Measurements from ENCODE around the gene GPR180. TPM values are rescaled to one million over a fixed set of nuclear protein-coding genes. Genes with fewer than 3 reads are reported as not detected.
"Not testable (repeated sequence)": the region's sequence is repeated elsewhere in the genome, so short reads cannot be mapped to it uniquely, and the experiment has no call there.

Gene GPR180
- total RNA-seq, 1 experiment from 2014 or later = 8.3 TPM

- DNase-seq (ENCODE audit: low spot score) = no peak
- peaks cover 5% of the 10 kb centered on the region for H3K36me3 ChIP-seq (ENCODE audit: insufficient read depth, low read length, poor library complexity, severe bottlenecking)
- BruUV-seq (replicated peaks) = no TSS peak
- intact Hi-C loops (cut with micrococcal nuclease; ENCODE audit: unreplicated experiment) = no loop called here
- ChIA-PET POLR2A (ENCODE audit: low non-redundant PET) (no interaction called here), CTCF (no interaction called here)
- no peak overlapping the region for H3K27ac ChIP-seq (ENCODE audit: low read depth, low read length, poor library complexity, severe bottlenecking)
- H3K27me3 ChIP-seq (replicated peaks; ENCODE audit: insufficient read depth, low read depth, low read length, poor library complexity) = no peaks in the 10 kb centered on the region
- H3K4me1 ChIP-seq (ENCODE audit: insufficient read depth, low read length, poor library complexity, severe bottlenecking) = no peaks in the 10 kb centered on the region
- H3K9me3 ChIP-seq (ENCODE audit: low read depth, low read length, poor library complexity, severe bottlenecking) = no peaks in the 10 kb centered on the region
- no peak overlapping the region for H3K4me3 ChIP-seq (ENCODE audit: low read depth, low read length, poor library complexity, severe bottlenecking)
- no peak for TF ChIP-seq EZH2 (IDR thresholded peaks at IDR 0.05; ENCODE audit: borderline replicate concordance, low read depth, low read length, poor library complexity, severe bottlenecking)
- TF ChIP-seq CTCF (conservative IDR thresholded peaks at IDR 0.05; ENCODE audit: low read depth, low read length) = no peak
These were observed 30.7 kb downstream of the GPR180 start for GRCh38 chr13:94632226-94632980.

- H3K4me3 ChIP-seq (ENCODE audit: low read depth, low read length, poor library complexity, severe bottlenecking); H3K9me3 ChIP-seq (ENCODE audit: low read depth, low read length, poor library complexity, severe bottlenecking); CTCF ChIA-PET; intact Hi-C loops (cut with micrococcal nuclease; ENCODE audit: unreplicated experiment); H3K27me3 ChIP-seq (replicated peaks; ENCODE audit: insufficient read depth, low read depth, low read length, poor library complexity); H3K27ac ChIP-seq (ENCODE audit: low read depth, low read length, poor library complexity, severe bottlenecking); BruUV-seq (replicated peaks); POLR2A ChIA-PET (ENCODE audit: low non-redundant PET); DNase-seq (ENCODE audit: low spot score); H3K4me1 ChIP-seq (ENCODE audit: insufficient read depth, low read length, poor library complexity, severe bottlenecking); H3K36me3 ChIP-seq (ENCODE audit: insufficient read depth, low read length, poor library complexity, severe bottlenecking): not testable (repeated sequence)
These were observed 34.4 kb downstream of the GPR180 start for GRCh38 chr13:94636096-94636495.

GRCh38 chr13:94636942-94637578 is 35.4 kb downstream of the GPR180 start:
- peaks cover 4% of the 10 kb centered on the region for H3K36me3 ChIP-seq (ENCODE audit: insufficient read depth, low read length, poor library complexity, severe bottlenecking)
- DNase-seq (ENCODE audit: low spot score) = no peak
- H3K4me3 ChIP-seq (ENCODE audit: low read depth, low read length, poor library complexity, severe bottlenecking) = no peak overlapping the region
- no peak overlapping the region for H3K27ac ChIP-seq (ENCODE audit: low read depth, low read length, poor library complexity, severe bottlenecking)
- CTCF ChIA-PET = no interaction called here
- no peaks in the 10 kb centered on the region for H3K9me3 ChIP-seq (ENCODE audit: low read depth, low read length, poor library complexity, severe bottlenecking)
- BruUV-seq (replicated peaks) = no TSS peak
- no peak for TF ChIP-seq CTCF (conservative IDR thresholded peaks at IDR 0.05; ENCODE audit: low read depth, low read length)
- TF ChIP-seq EZH2 (IDR thresholded peaks at IDR 0.05; ENCODE audit: borderline replicate concordance, low read depth, low read length, poor library complexity, severe bottlenecking) = no peak
- intact Hi-C loops (cut with micrococcal nuclease; ENCODE audit: unreplicated experiment) = no loop called here
- POLR2A ChIA-PET (ENCODE audit: low non-redundant PET) = no interaction called here
- H3K27me3 ChIP-seq (replicated peaks; ENCODE audit: insufficient read depth, low read depth, low read length, poor library complexity) = no peaks in the 10 kb centered on the region
- peaks cover 18% of the 10 kb centered on the region for H3K4me1 ChIP-seq (ENCODE audit: insufficient read depth, low read length, poor library complexity, severe bottlenecking)

GRCh38 chr13:94637677-94638076 is 36.0 kb downstream of the GPR180 start:
- H3K27ac ChIP-seq (ENCODE audit: low read depth, low read length, poor library complexity, severe bottlenecking); CTCF ChIA-PET; BruUV-seq (replicated peaks); H3K36me3 ChIP-seq (ENCODE audit: insufficient read depth, low read length, poor library complexity, severe bottlenecking); POLR2A ChIA-PET (ENCODE audit: low non-redundant PET); H3K9me3 ChIP-seq (ENCODE audit: low read depth, low read length, poor library complexity, severe bottlenecking); H3K4me3 ChIP-seq (ENCODE audit: low read depth, low read length, poor library complexity, severe bottlenecking); DNase-seq (ENCODE audit: low spot score); H3K27me3 ChIP-seq (replicated peaks; ENCODE audit: insufficient read depth, low read depth, low read length, poor library complexity); intact Hi-C loops (cut with micrococcal nuclease; ENCODE audit: unreplicated experiment): not testable (repeated sequence)
- peaks cover 25% of the 10 kb centered on the region for H3K4me1 ChIP-seq (ENCODE audit: insufficient read depth, low read length, poor library complexity, severe bottlenecking)

All from A673 (cell line).